ENCODE results near the gene MAP3K5. TPM values are rescaled to one million over a fixed set of nuclear protein-coding genes. Genes with fewer than 3 reads are reported as not detected.

The MAP3K5 gene
- total and polyA plus RNA-seq, 2 donors (not counting 1 experiment from before 2014, with no cell fraction given), result 10.9 to 62.6 TPM

- H3K4me1 ChIP-seq (ENCODE audit: control insufficient read depth, extremely low read depth, insufficient read depth, low read length), result no peaks in the 10 kb centered on the region
- no peaks in the 10 kb centered on the region for H3K27me3 ChIP-seq (ENCODE audit: control insufficient read depth, insufficient read depth, low read length)
- H2AFZ ChIP-seq (ENCODE audit: low read length), result no peak overlapping the region
- no peaks in the 10 kb centered on the region for H3K36me3 ChIP-seq (ENCODE audit: control insufficient read depth, insufficient read depth, low read length)
- H3K79me2 ChIP-seq (ENCODE audit: control insufficient read depth, insufficient read depth, low read length), result no peaks in the 10 kb centered on the region
- H3K4me3 ChIP-seq (replicated peaks in 1 of 4; ENCODE audit: control extremely low read depth in 1 of 4, insufficient read depth in 1 of 4, low read depth in 3 of 4, low read length in 4 of 4), result no peak overlapping the region
- H3K4me2 ChIP-seq (ENCODE audit: extremely low read depth, insufficient read depth, low read length), result no peak overlapping the region
- H3K9ac ChIP-seq (ENCODE audit: insufficient read depth, low read length), result no peak overlapping the region
- H3K9me3 ChIP-seq (ENCODE audit: control insufficient read depth, insufficient read depth, low read depth, low read length), result no peaks in the 10 kb centered on the region
- no peak for TF ChIP-seq EZH2 (IDR thresholded peaks at IDR 0.05; ENCODE audit: low read length, missing control alignments)
- no peak for TF ChIP-seq CTCF (conservative IDR thresholded peaks at IDR 0.05 in 1 of 2, IDR thresholded peaks at IDR 0.05 in 1 of 2; ENCODE audit: low read depth in 1 of 2, low read length in 2 of 2)
- DNase-seq (ENCODE audit: low read depth in 2 of 2), result no peak
- H3K27ac ChIP-seq (ENCODE audit: insufficient read depth, low read length), result no peak overlapping the region
- H4K20me1 ChIP-seq (ENCODE audit: control insufficient read depth, extremely low read depth, insufficient read depth, low read length), result no peaks in the 10 kb centered on the region
Measured at GRCh38 chr6:136682292-136682691, 110.0 kb downstream of the MAP3K5 start.

DNA sequence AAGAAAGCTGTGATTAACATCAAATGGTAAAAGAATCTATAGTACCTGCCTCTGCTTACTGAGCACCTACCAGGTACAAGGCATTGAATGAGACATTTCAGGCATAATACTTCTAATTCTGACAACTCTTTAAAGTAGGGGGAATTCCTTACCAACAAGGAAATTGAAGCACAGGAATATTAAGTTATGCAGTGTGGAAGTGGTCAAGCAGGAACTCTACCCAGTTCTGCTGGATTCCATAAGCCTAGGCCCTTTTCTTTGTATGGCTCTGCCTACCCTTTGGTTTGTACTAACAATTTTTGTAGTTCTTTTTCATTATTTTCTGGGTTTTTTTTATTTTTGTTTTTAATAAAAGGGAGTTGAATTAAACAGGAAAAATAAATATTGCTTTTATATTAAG, 114.5 kb downstream of the MAP3K5 start:
- Histone ChIP-seq H3K27me3 (ENCODE audit: control insufficient read depth, insufficient read depth, low read length) (no peaks in the 10 kb centered on the region), H4K20me1 (ENCODE audit: control insufficient read depth, extremely low read depth, insufficient read depth, low read length) (no peaks in the 10 kb centered on the region), H2AFZ (ENCODE audit: low read length) (no peak overlapping the region), H3K9ac (ENCODE audit: insufficient read depth, low read length) (no peak overlapping the region), H3K27ac (ENCODE audit: insufficient read depth, low read length) (no peak overlapping the region), H3K36me3 (ENCODE audit: control insufficient read depth, insufficient read depth, low read length) (no peaks in the 10 kb centered on the region), H3K4me3 (replicated peaks in 1 of 4; ENCODE audit: control extremely low read depth in 1 of 4, insufficient read depth in 1 of 4, low read depth in 3 of 4, low read length in 4 of 4) (no peak overlapping the region), H3K79me2 (ENCODE audit: control insufficient read depth, insufficient read depth, low read length) (no peaks in the 10 kb centered on the region), H3K9me3 (ENCODE audit: control insufficient read depth, insufficient read depth, low read depth, low read length) (no peaks in the 10 kb centered on the region), H3K4me2 (ENCODE audit: extremely low read depth, insufficient read depth, low read length) (no peak overlapping the region), H3K4me1 (ENCODE audit: control insufficient read depth, extremely low read depth, insufficient read depth, low read length) (no peaks in the 10 kb centered on the region)
- TF ChIP-seq EZH2 (IDR thresholded peaks at IDR 0.05; ENCODE audit: low read length, missing control alignments) (no peak), CTCF (conservative IDR thresholded peaks at IDR 0.05 in 1 of 2, IDR thresholded peaks at IDR 0.05 in 1 of 2; ENCODE audit: low read depth in 1 of 2, low read length in 2 of 2) (no peak)
- DNase-seq (ENCODE audit: low read depth in 2 of 2), result no peak

GRCh38 chr6:136677344-136677743, 114.9 kb downstream of the MAP3K5 start:
- H3K79me2 ChIP-seq (ENCODE audit: control insufficient read depth, insufficient read depth, low read length), result no peaks in the 10 kb centered on the region
- no peak for TF ChIP-seq CTCF (conservative IDR thresholded peaks at IDR 0.05 in 1 of 2, IDR thresholded peaks at IDR 0.05 in 1 of 2; ENCODE audit: low read depth in 1 of 2, low read length in 2 of 2)
- TF ChIP-seq EZH2 (IDR thresholded peaks at IDR 0.05; ENCODE audit: low read length, missing control alignments), result no peak
- H3K36me3 ChIP-seq (ENCODE audit: control insufficient read depth, insufficient read depth, low read length), result no peaks in the 10 kb centered on the region
- DNase-seq (ENCODE audit: low read depth in 2 of 2), result no peak
- H3K4me3 ChIP-seq (replicated peaks in 1 of 4; ENCODE audit: control extremely low read depth in 1 of 4, insufficient read depth in 1 of 4, low read depth in 3 of 4, low read length in 4 of 4), result no peak overlapping the region
- no peak overlapping the region for H3K4me2 ChIP-seq (ENCODE audit: extremely low read depth, insufficient read depth, low read length)
- H3K9ac ChIP-seq (ENCODE audit: insufficient read depth, low read length), result no peak overlapping the region
- no peaks in the 10 kb centered on the region for H3K9me3 ChIP-seq (ENCODE audit: control insufficient read depth, insufficient read depth, low read depth, low read length)
- no peaks in the 10 kb centered on the region for H3K27me3 ChIP-seq (ENCODE audit: control insufficient read depth, insufficient read depth, low read length)
- H3K27ac ChIP-seq (ENCODE audit: insufficient read depth, low read length), result no peak overlapping the region
- no peaks in the 10 kb centered on the region for H4K20me1 ChIP-seq (ENCODE audit: control insufficient read depth, extremely low read depth, insufficient read depth, low read length)
- no peak overlapping the region for H2AFZ ChIP-seq (ENCODE audit: low read length)
- H3K4me1 ChIP-seq (ENCODE audit: control insufficient read depth, extremely low read depth, insufficient read depth, low read length), result no peaks in the 10 kb centered on the region
